ENCODE results near the gene MAD1L1. TPM values are rescaled to one million over a fixed set of nuclear protein-coding genes. Genes with fewer than 3 reads are reported as not detected.

Gene MAD1L1
- total RNA-seq, 4 donors from 2014 or later = 22.3 to 56.6 (median 35.0) TPM

- Histone ChIP-seq H3K4me3 (no peak overlapping the region), H3K27me3 (peaks cover 11% of the 10 kb centered on the region), H3K9me3 (no peaks in the 10 kb centered on the region), H3K36me3 (peaks cover 0 to 2% of the 10 kb centered on the region in 2 donors), H3K27ac (no peak overlapping the region), H3K4me1 (peaks cover 0 to 26% (median 0%) of the 10 kb centered on the region in 3 donors)
- 88 to 89% methylated on average over 2 to 7 of the region's 7 CpGs for WGBS, 2 donors (ENCODE audit: low coverage in 1 of 2)
- TF ChIP-seq POLR2A (IDR thresholded peaks at IDR 0.05) (no peak), POLR2AphosphoS5 (IDR thresholded peaks at IDR 0.05) (no peak), EP300 (IDR thresholded peaks at IDR 0.05) (no peak), CTCF (IDR thresholded peaks at IDR 0.05) (no peak)
- ATAC-seq = no peak
Observed at GRCh38 chr7:1809070-1809469, 423.7 kb downstream of the MAD1L1 start.

- no peaks in the 10 kb centered on the region for H3K36me3 ChIP-seq
- no peak for ATAC-seq
- peaks cover 11% of the 10 kb centered on the region for H3K27me3 ChIP-seq
- TF ChIP-seq CTCF (IDR thresholded peaks at IDR 0.05) (no peak), EP300 (IDR thresholded peaks at IDR 0.05) (no peak), POLR2AphosphoS5 (IDR thresholded peaks at IDR 0.05) (no peak), POLR2A (IDR thresholded peaks at IDR 0.05) (no peak)
- H3K4me3 ChIP-seq = no peak overlapping the region
- no peak overlapping the region for H3K27ac ChIP-seq
- 83 to 91% methylated on average over 11 to 16 of the region's 26 CpGs for WGBS, 2 donors (ENCODE audit: low coverage in 1 of 2)
- peaks cover 0 to 24% (median 0%) of the 10 kb centered on the region in 3 donors for H3K4me1 ChIP-seq
- peaks cover 0 to 4% (median 0%) of the 10 kb centered on the region in 3 donors for H3K9me3 ChIP-seq
Observed at GRCh38 chr7:1807821-1808600, 424.7 kb downstream of the MAD1L1 start.

GRCh38 chr7:1806354-1806753, 426.4 kb downstream of the MAD1L1 start:
- H3K27ac ChIP-seq = no peak overlapping the region
- H3K4me3 ChIP-seq = no peak overlapping the region
- TF ChIP-seq EP300 (IDR thresholded peaks at IDR 0.05) = no peak
- no peak for TF ChIP-seq POLR2AphosphoS5 (IDR thresholded peaks at IDR 0.05)
- TF ChIP-seq CTCF (IDR thresholded peaks at IDR 0.05) = no peak
- TF ChIP-seq POLR2A (IDR thresholded peaks at IDR 0.05) = no peak
- ATAC-seq = no peak
- peaks cover 0 to 7% (median 0%) of the 10 kb centered on the region in 3 donors for H3K4me1 ChIP-seq
- peaks cover 11% of the 10 kb centered on the region for H3K27me3 ChIP-seq
- H3K9me3 ChIP-seq = peaks cover 0 to 21% (median 0%) of the 10 kb centered on the region in 3 donors
- WGBS, 2 donors (ENCODE audit: low coverage in 1 of 2) = 78 to 88% methylated on average over 4 of the region's 14 CpGs
- no peaks in the 10 kb centered on the region for H3K36me3 ChIP-seq

GRCh38 chr7:1804310-1804709, 428.4 kb downstream of the MAD1L1 start:
- 87 to 100% methylated on average over 1 to 17 of the region's 21 CpGs for WGBS, 2 donors (ENCODE audit: low coverage in 1 of 2)
- Histone ChIP-seq H3K27me3 (peaks cover 7% of the 10 kb centered on the region), H3K27ac (no peak overlapping the region), H3K4me3 (no peak overlapping the region), H3K4me1 (no peaks in the 10 kb centered on the region), H3K9me3 (peaks cover 0 to 23% (median 0%) of the 10 kb centered on the region in 3 donors), H3K36me3 (no peaks in the 10 kb centered on the region)
- ATAC-seq = no peak
- no peak for TF ChIP-seq CTCF (IDR thresholded peaks at IDR 0.05)
- no peak for TF ChIP-seq EP300 (IDR thresholded peaks at IDR 0.05)
- TF ChIP-seq POLR2AphosphoS5 (IDR thresholded peaks at IDR 0.05) = no peak
- no peak for TF ChIP-seq POLR2A (IDR thresholded peaks at IDR 0.05)

- no peak for ATAC-seq
- no peak overlapping the region for H3K4me3 ChIP-seq
- H3K4me1 ChIP-seq = no peaks in the 10 kb centered on the region
- TF ChIP-seq EP300 (IDR thresholded peaks at IDR 0.05) (no peak), CTCF (IDR thresholded peaks at IDR 0.05) (no peak), POLR2A (IDR thresholded peaks at IDR 0.05) (no peak), POLR2AphosphoS5 (IDR thresholded peaks at IDR 0.05) (no peak)
- peaks cover 7% of the 10 kb centered on the region for H3K27me3 ChIP-seq
- 60 to 86% methylated on average over 1 of the region's 4 CpGs for WGBS, 2 donors (ENCODE audit: low coverage in 1 of 2)
- no peaks in the 10 kb centered on the region for H3K36me3 ChIP-seq
- peaks cover 0 to 23% (median 0%) of the 10 kb centered on the region in 3 donors for H3K9me3 ChIP-seq
- no peak overlapping the region for H3K27ac ChIP-seq
Observed at GRCh38 chr7:1802899-1803298, 429.8 kb downstream of the MAD1L1 start.
